GM18511 (cell line): Measurements from ENCODE around the gene PCBP4.
A peak's percentile ranks its signal among the peaks of the same experiment; 100 is the strongest.

Experiments
- ATAC-seq: cut with Tn5 transposase; IDR thresholded peaks from one replicate; pipeline ENCODE4 v1.9.1; 2021; ENCODE audit warnings: mild to moderate bottlenecking, moderate library complexity; ENCODE audit not compliant: unreplicated experiment

PCBP4 gene

GRCh38 chr3:51958603-51959521 is 8.4 kb downstream of the PCBP4 start:
- no peak for ATAC-seq

- ATAC-seq = no peak
Measured at GRCh38 chr3:51957520-51958205, 9.6 kb downstream of the PCBP4 start.

GRCh38 chr3:51955893-51956770 is 11.1 kb downstream of the PCBP4 start:
- peak; percentile 55 for ATAC-seq

- ATAC-seq = no peak
Measured at GRCh38 chr3:51955175-51955892, 11.9 kb downstream of the PCBP4 start, which contains the start of gene GPR62. TSS of gene GPR62 (plus strand) at chr3:51955381. CDS start at chr3:51955653, 272 bp downstream.

GRCh38 chr3:51954713-51955112 is 12.5 kb downstream of the PCBP4 start:
- no peak for ATAC-seq

- ATAC-seq = no peak
Measured at GRCh38 chr3:51954105-51954504, 13.1 kb downstream of the PCBP4 start.

GRCh38 chr3:51953445-51953844 is 13.8 kb downstream of the PCBP4 start:
- ATAC-seq = no peak

GRCh38 chr3:51950899-51951298 is 16.4 kb downstream of the PCBP4 start:
- no peak for ATAC-seq

- ATAC-seq = no peak
Measured at GRCh38 chr3:51949121-51949520, 18.1 kb downstream of the PCBP4 start.

GRCh38 chr3:51948016-51948580 is 19.2 kb downstream of the PCBP4 start:
- no peak for ATAC-seq

GRCh38 chr3:51947215-51947900 is 19.9 kb downstream of the PCBP4 start:
- ATAC-seq = no peak

GRCh38 chr3:51946796-51947195 is 20.5 kb downstream of the PCBP4 start:
- no peak for ATAC-seq

GRCh38 chr3:51945926-51946705 is 21.1 kb downstream of the PCBP4 start:
- ATAC-seq = no peak

- no peak for ATAC-seq
Measured at GRCh38 chr3:51945031-51945840, 22.0 kb downstream of the PCBP4 start.

GRCh38 chr3:51944451-51945021 is 22.7 kb downstream of the PCBP4 start:
- ATAC-seq = no peak

GRCh38 chr3:51943451-51944391 is 23.5 kb downstream of the PCBP4 start:
- no peak for ATAC-seq
